Activated gamma-delta T cell (primary cell): ENCODE data around the gene SETD4.
A peak's percentile ranks its signal among the peaks of the same experiment; 100 is the strongest.
"Not testable (repeated sequence)": the region's sequence is repeated elsewhere in the genome, so short reads cannot be mapped to it uniquely, and the experiment has no call there.

Experiments used
- DNase-seq: peaks from one replicate; lab custom pipeline; 2025; lab: John Stamatoyannopoulos, UW

Gene SETD4

GRCh38 chr21:36079010-36079649 is 18.8 kb upstream of the SETD4 start:
- DNase-seq = no peak

- no peak for DNase-seq
These were observed 17.4 kb upstream of the SETD4 start for GRCh38 chr21:36077758-36078157.

- DNase-seq = no peak
These were observed 16.7 kb upstream of the SETD4 start for GRCh38 chr21:36076878-36077655.

DNA sequence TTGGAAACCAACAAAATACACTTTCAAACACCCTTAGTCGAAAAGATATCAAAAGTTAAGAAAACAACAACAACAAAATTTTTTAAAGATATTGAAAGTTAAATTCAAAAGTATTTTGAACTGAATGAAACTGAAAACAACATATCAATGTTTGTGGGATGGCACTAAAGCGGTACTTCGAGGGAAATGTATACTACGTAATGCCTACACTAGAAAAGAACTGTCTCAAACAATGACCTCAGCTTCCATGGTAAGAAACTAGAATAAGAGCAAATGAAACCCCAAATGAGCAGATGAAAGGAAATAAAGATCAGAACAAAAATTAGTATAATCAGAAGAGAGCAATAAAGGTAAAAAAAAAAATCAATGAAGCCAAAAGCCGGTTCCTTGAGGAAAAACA is 15.6 kb upstream of the SETD4 start:
- no peak for DNase-seq

- DNase-seq = no peak
These were observed 14.8 kb upstream of the SETD4 start for GRCh38 chr21:36075171-36075570.

- not testable (repeated sequence) for DNase-seq
These were observed 13.6 kb upstream of the SETD4 start for GRCh38 chr21:36073911-36074310.

- no peak for DNase-seq
These were observed 12.9 kb upstream of the SETD4 start for GRCh38 chr21:36073181-36073580.

DNA sequence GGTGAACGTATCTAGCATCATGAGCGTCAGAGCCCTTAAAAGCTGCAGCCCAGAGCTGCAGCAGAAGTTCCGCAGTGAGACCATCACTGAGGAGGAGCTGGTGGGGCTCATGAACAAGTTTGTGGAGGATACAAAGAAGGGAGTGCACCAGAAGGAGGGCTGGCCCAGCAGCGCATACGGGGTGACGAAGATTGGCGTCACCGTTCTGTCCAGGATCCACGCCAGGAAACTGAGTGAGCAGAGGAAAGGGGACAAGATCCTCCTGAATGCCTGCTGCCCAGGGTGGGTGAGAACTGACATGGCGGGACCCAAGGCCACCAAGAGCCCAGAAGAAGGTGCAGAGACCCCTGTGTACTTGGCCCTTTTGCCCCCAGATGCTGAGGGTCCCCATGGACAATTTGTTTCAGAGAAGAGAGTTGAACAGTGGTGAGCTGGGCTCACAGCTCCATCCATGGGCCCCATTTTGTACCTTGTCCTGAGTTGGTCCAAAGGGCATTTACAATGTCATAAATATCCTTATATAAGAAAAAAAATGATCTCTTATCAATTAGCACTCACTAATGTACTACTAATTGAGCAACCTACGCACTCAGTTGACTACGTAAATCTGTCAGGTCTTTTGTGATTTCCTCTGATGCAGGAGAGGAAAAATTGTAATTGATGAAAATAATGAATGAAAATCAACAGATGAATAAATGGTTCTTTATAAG is 12.3 kb upstream of the SETD4 start:
- no peak for DNase-seq

DNA sequence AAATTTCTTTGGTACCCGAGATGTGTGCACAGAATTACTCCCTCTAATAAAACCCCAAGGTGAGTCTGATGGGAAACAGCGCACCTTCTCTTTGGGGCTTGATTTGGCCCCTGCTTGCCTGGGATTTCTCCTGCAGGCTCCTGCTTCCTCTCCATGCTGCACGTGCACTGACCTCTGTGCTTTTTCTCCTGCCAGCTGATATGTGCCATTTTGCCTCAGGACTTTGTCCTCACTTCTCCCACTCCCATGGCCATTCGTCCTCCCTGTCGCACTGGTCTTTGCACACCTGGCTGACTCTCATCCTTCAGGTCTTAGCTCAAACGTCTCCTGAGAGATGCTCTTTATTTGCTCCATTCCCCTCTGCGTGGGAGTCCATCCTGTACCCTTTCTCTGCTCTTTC is 10.7 kb upstream of the SETD4 start:
- DNase-seq = no peak

DNA sequence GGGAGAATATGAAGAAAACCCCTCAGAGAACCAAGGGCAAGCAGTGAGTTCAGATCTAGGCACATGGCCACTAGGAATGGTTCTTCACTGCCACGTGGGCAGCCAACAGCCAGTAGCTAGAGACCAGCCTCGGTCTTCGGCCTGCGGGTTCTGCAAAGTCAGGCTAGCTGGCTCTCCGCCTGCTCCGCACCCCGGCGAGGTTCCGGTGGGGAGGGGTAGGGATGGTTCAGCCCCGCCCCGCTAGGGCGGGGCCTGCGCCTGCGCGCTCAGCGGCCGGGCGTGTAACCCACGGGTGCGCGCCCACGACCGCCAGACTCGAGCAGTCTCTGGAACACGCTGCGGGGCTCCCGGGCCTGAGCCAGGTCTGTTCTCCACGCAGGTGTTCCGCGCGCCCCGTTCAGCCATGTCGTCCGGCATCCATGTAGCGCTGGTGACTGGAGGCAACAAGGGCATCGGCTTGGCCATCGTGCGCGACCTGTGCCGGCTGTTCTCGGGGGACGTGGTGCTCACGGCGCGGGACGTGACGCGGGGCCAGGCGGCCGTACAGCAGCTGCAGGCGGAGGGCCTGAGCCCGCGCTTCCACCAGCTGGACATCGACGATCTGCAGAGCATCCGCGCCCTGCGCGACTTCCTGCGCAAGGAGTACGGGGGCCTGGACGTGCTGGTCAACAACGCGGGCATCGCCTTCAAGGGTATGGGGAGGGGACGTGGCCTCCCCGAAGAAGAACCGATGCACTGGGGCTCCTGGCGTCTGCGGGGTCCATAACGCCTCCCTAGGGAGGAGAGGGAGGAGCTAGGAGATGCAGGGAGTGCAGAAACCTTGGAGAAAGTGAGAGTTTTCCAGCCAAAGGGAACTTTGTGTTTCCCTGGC is 9.6 kb upstream of the SETD4 start, which contains the start of gene CBR1:
TSS of gene CBR1 (plus strand) at position 312 of the 871 bp plus-strand sequence. CDS start at position 404, 92 bp downstream.
- DNase-seq = peak; percentile 73

- DNase-seq = no peak
These were observed 8.5 kb upstream of the SETD4 start for GRCh38 chr21:36068748-36069398.

- DNase-seq = no peak
These were observed 5.2 kb upstream of the SETD4 start for GRCh38 chr21:36065497-36066036.

GRCh38 chr21:36064085-36064460 is 3.7 kb upstream of the SETD4 start:
- DNase-seq = no peak

GRCh38 chr21:36063375-36064084 is 3.2 kb upstream of the SETD4 start:
- no peak for DNase-seq

DNA sequence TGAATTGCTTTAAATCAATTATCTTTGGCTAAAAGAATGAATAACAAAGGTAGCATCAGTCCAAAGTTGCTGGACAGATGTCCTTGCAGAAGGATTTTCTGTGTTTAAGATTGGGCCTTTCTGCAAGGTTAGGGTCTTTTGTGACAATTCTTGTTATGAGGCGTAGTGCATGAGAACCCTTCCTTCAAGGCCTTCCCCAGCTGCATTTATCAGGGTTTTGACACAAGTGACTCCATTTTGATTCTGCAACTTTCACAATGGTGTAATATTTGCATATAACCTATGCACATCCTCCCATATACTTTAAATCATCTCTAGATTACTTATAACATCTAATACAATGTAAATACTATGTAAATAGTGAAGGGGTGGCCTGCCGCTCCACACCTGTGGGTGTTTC is 1.1 kb upstream of the SETD4 start:
- no peak for DNase-seq

GRCh38 chr21:36059823-36060158 is 535 bp downstream of the SETD4 start:
- no peak for DNase-seq

DNA sequence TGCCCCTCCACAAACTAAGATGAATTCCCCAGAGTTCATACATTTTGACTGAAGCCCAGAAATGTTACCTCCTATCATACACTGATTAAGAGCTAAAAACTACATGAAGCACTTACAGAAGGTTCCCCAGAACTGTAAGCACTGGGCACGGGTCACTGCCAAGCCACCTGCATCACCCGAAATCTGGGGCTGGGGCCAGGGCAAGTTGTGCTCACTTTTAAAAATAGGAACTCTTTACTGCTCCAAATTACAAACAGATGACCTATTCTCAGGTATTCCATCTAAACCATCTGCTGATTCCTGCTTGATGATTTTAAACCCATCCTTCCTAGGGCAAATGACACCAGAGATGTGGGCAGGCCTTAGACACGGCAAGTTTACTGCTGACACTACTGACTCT is 4.8 kb downstream of the SETD4 start:
- DNase-seq = no peak

- DNase-seq = no peak
These were observed 6.6 kb downstream of the SETD4 start for GRCh38 chr21:36053715-36054062.

DNA sequence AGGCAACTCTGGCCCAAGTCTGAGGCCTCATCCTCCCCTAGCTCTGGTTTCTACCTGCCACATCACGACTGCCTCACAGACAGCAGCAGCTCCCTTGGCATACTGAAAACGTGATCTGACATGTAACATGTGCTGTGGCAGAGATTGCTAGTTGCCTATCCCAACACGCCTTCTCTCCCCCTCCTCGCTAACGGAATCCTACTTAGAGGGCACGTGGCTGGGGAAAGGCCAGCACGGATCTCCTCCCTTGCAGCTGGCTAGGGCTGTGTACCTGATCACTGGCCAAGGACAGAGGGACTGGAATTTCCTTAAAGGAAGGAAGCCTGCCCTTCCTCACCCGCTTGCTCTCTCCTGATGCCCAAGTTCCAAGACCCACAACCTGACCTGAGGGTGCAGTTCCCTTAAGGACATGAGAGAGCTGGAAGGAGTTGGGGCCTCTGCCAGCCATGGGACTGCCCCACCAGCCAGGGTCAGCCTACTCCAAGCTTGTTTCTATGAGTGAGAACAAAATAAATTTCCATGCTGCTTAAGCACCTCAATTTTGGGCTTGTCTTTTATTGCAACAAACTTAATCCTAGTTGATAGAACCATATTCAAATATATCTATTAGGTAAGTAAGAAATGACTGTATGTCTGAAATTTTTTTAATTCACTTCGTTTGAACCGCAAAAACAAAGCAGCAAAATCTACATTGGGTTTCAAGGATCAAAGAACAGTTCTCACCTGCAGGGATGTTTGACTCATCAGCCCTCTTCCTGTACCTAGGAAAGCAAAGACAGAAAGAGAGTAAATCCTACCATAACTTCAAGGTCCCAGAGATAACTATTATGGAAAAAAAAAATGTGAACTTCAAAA is 7.2 kb downstream of the SETD4 start:
- no peak for DNase-seq

- no peak for DNase-seq
These were observed 12.0 kb downstream of the SETD4 start for GRCh38 chr21:36048357-36048756.
